ENCODE data around the gene RNU1-3. TPM values are rescaled to one million over a fixed set of nuclear protein-coding genes. Genes with fewer than 3 reads are reported as not detected.
"Not testable (repeated sequence)": the region's sequence is repeated elsewhere in the genome, so short reads cannot be mapped to it uniquely, and the experiment has no call there.

The RNU1-3 gene
- total and polyA plus RNA-seq, 4 donors: 1.2 to 29,651 (median 4,182) TPM; not detected in 1

GRCh38 chr1:16684738-16685337 is 18.1 kb upstream of the RNU1-3 start:
- DNase-seq (ENCODE audit: low read depth in 4 of 6, low spot score in 6 of 6); H3K36me3 ChIP-seq (ENCODE audit: control insufficient read depth, insufficient read depth, low read length); H3K4me3 ChIP-seq (ENCODE audit: low read depth, low read length); H3K27me3 ChIP-seq (ENCODE audit: control insufficient read depth, insufficient read depth, low read length); H3K9me3 ChIP-seq (ENCODE audit: control insufficient read depth, insufficient read depth, low read length); H3K27ac ChIP-seq (ENCODE audit: low read depth, low read length); H3K4me1 ChIP-seq (ENCODE audit: control insufficient read depth, insufficient read depth, low read length): not testable (repeated sequence)
- WGBS (ENCODE audit: insufficient coverage): no CpG with 5 or more reads among the region's 4 CpGs

- not testable (repeated sequence) for H3K4me3 ChIP-seq (ENCODE audit: low read depth, low read length); H3K27me3 ChIP-seq (ENCODE audit: control insufficient read depth, insufficient read depth, low read length); H3K36me3 ChIP-seq (ENCODE audit: control insufficient read depth, insufficient read depth, low read length); H3K9me3 ChIP-seq (ENCODE audit: control insufficient read depth, insufficient read depth, low read length); DNase-seq (ENCODE audit: low read depth in 4 of 6, low spot score in 6 of 6); H3K4me1 ChIP-seq (ENCODE audit: control insufficient read depth, insufficient read depth, low read length); H3K27ac ChIP-seq (ENCODE audit: low read depth, low read length)
- WGBS (ENCODE audit: insufficient coverage): no CpG with 5 or more reads among the region's 2 CpGs
Measured at GRCh38 chr1:16684152-16684551, 17.4 kb upstream of the RNU1-3 start.

GRCh38 chr1:16682803-16683202 is 16.1 kb upstream of the RNU1-3 start:
- H3K4me3 ChIP-seq (ENCODE audit: low read depth, low read length); DNase-seq (ENCODE audit: low read depth in 4 of 6, low spot score in 6 of 6); H3K9me3 ChIP-seq (ENCODE audit: control insufficient read depth, insufficient read depth, low read length); H3K27ac ChIP-seq (ENCODE audit: low read depth, low read length); H3K27me3 ChIP-seq (ENCODE audit: control insufficient read depth, insufficient read depth, low read length); H3K4me1 ChIP-seq (ENCODE audit: control insufficient read depth, insufficient read depth, low read length); H3K36me3 ChIP-seq (ENCODE audit: control insufficient read depth, insufficient read depth, low read length): not testable (repeated sequence)

- not testable (repeated sequence) for H3K4me3 ChIP-seq (ENCODE audit: low read depth, low read length); H3K36me3 ChIP-seq (ENCODE audit: control insufficient read depth, insufficient read depth, low read length); H3K4me1 ChIP-seq (ENCODE audit: control insufficient read depth, insufficient read depth, low read length); H3K27ac ChIP-seq (ENCODE audit: low read depth, low read length); DNase-seq (ENCODE audit: low read depth in 4 of 6, low spot score in 6 of 6); H3K9me3 ChIP-seq (ENCODE audit: control insufficient read depth, insufficient read depth, low read length); H3K27me3 ChIP-seq (ENCODE audit: control insufficient read depth, insufficient read depth, low read length)
- 22% methylated on average over 15 of the region's 29 CpGs for WGBS (ENCODE audit: insufficient coverage)
Measured at GRCh38 chr1:16680366-16680765, 13.6 kb upstream of the RNU1-3 start.

- Histone ChIP-seq H3K36me3 (ENCODE audit: control insufficient read depth, insufficient read depth, low read length) (no peaks in the 10 kb centered on the region), H3K4me3 (ENCODE audit: low read depth, low read length) (no peak overlapping the region), H3K4me1 (ENCODE audit: control insufficient read depth, insufficient read depth, low read length) (no peaks in the 10 kb centered on the region), H3K9me3 (ENCODE audit: control insufficient read depth, insufficient read depth, low read length) (no peaks in the 10 kb centered on the region), H3K27ac (ENCODE audit: low read depth, low read length) (no peak overlapping the region), H3K27me3 (ENCODE audit: control insufficient read depth, insufficient read depth, low read length) (peaks cover 3% of the 10 kb centered on the region)
- DNase-seq (ENCODE audit: low read depth in 4 of 6, low spot score in 6 of 6): peak in 1 of 6 donors; percentile 7
- 93% methylated on average over 24 of the region's 34 CpGs for WGBS (ENCODE audit: insufficient coverage)
Measured at GRCh38 chr1:16677552-16678431, 11.0 kb upstream of the RNU1-3 start.

GRCh38 chr1:16676661-16677523 is 10.1 kb upstream of the RNU1-3 start:
- not testable (repeated sequence) for H3K27me3 ChIP-seq (ENCODE audit: control insufficient read depth, insufficient read depth, low read length); H3K9me3 ChIP-seq (ENCODE audit: control insufficient read depth, insufficient read depth, low read length); H3K4me1 ChIP-seq (ENCODE audit: control insufficient read depth, insufficient read depth, low read length); H3K4me3 ChIP-seq (ENCODE audit: low read depth, low read length); H3K36me3 ChIP-seq (ENCODE audit: control insufficient read depth, insufficient read depth, low read length); H3K27ac ChIP-seq (ENCODE audit: low read depth, low read length)
- 69% methylated on average over 18 of the region's 22 CpGs for WGBS (ENCODE audit: insufficient coverage)
- peak in 1 of 6 donors; percentile 1 for DNase-seq (ENCODE audit: low read depth in 4 of 6, low spot score in 6 of 6)

- not testable (repeated sequence) for DNase-seq (ENCODE audit: low read depth in 4 of 6, low spot score in 6 of 6); H3K4me1 ChIP-seq (ENCODE audit: control insufficient read depth, insufficient read depth, low read length); H3K36me3 ChIP-seq (ENCODE audit: control insufficient read depth, insufficient read depth, low read length); H3K27me3 ChIP-seq (ENCODE audit: control insufficient read depth, insufficient read depth, low read length); H3K27ac ChIP-seq (ENCODE audit: low read depth, low read length); H3K9me3 ChIP-seq (ENCODE audit: control insufficient read depth, insufficient read depth, low read length); H3K4me3 ChIP-seq (ENCODE audit: low read depth, low read length)
- no CpG with 5 or more reads among the region's 2 CpGs for WGBS (ENCODE audit: insufficient coverage)
Measured at GRCh38 chr1:16675118-16675510, 8.4 kb upstream of the RNU1-3 start.

- not testable (repeated sequence) for H3K36me3 ChIP-seq (ENCODE audit: control insufficient read depth, insufficient read depth, low read length); H3K27me3 ChIP-seq (ENCODE audit: control insufficient read depth, insufficient read depth, low read length); DNase-seq (ENCODE audit: low read depth in 4 of 6, low spot score in 6 of 6); H3K4me1 ChIP-seq (ENCODE audit: control insufficient read depth, insufficient read depth, low read length); H3K27ac ChIP-seq (ENCODE audit: low read depth, low read length); H3K4me3 ChIP-seq (ENCODE audit: low read depth, low read length); H3K9me3 ChIP-seq (ENCODE audit: control insufficient read depth, insufficient read depth, low read length)
- 37% methylated on average over 3 of the region's 5 CpGs for WGBS (ENCODE audit: insufficient coverage)
Measured at GRCh38 chr1:16673976-16674375, 7.2 kb upstream of the RNU1-3 start.

- not testable (repeated sequence) for H3K36me3 ChIP-seq (ENCODE audit: control insufficient read depth, insufficient read depth, low read length); H3K27ac ChIP-seq (ENCODE audit: low read depth, low read length); H3K9me3 ChIP-seq (ENCODE audit: control insufficient read depth, insufficient read depth, low read length); H3K4me3 ChIP-seq (ENCODE audit: low read depth, low read length); H3K4me1 ChIP-seq (ENCODE audit: control insufficient read depth, insufficient read depth, low read length); DNase-seq (ENCODE audit: low read depth in 4 of 6, low spot score in 6 of 6); H3K27me3 ChIP-seq (ENCODE audit: control insufficient read depth, insufficient read depth, low read length)
- no CpG with 5 or more reads among the region's 11 CpGs for WGBS (ENCODE audit: insufficient coverage)
Measured at GRCh38 chr1:16665836-16666235, 912 bp downstream of the RNU1-3 start.

All from spinal cord (tissue), 10 donors.